Left lung (tissue), 10 donors: ENCODE data around the gene MAP3K21. TPM values are rescaled to one million over a fixed set of nuclear protein-coding genes. Genes with fewer than 3 reads are reported as not detected.

Source experiments
- ATAC-seq: fragments of 200-7000 bp; cut with Tn5 transposase; one replicate; pipeline ENCODE4 v1.9.1; 2020; ENCODE audit warnings: moderate library complexity
- DNase-seq, 4 donors: peaks; one replicate each; pipeline ENCODE4 v3.0.0-alpha.2; 2013 to 2020
- H3K27ac ChIP-seq, 2 donors: fragments of 200-600 bp; sonication (generic) in 1 of 2; one replicate each; pipeline versions ENCODE4 v1.5.0 to v1.8.0; 2020 to 2021
- H3K27me3 ChIP-seq, 2 donors: fragments of 200-600 bp; sonication (generic) in 1 of 2; one replicate each; pipeline versions ENCODE4 v1.5.0 to v1.8.0; 2020 to 2021
- H3K36me3 ChIP-seq, 2 donors: fragments of 200-600 bp; sonication (generic) in 1 of 2; one replicate each; pipeline versions ENCODE4 v1.5.0 to v1.8.0; 2020 to 2021
- H3K4me1 ChIP-seq, 2 donors: fragments of 200-600 bp; one replicate each; pipeline ENCODE4 v1.8.0; 2021
- H3K4me3 ChIP-seq, 2 donors: fragments of 200-600 bp; sonication (generic) in 1 of 2; one replicate each; pipeline versions ENCODE4 v1.5.0 to v1.8.0; 2020 to 2021; ENCODE audit warnings: mild to moderate bottlenecking in 1 of 2
- H3K9me3 ChIP-seq, 2 donors: fragments of 200-600 bp; sonication (generic) in 1 of 2; one replicate each; pipeline versions ENCODE4 v1.5.0 to v1.8.0; 2020 to 2021
- intact Hi-C, 2 donors: fragments of 100-400 bp; cut with DNase I; formaldehyde crosslinking; loops; one replicate each; pipeline versions ENCODE4 v1.11.2 to v1.14.2; 2022
- polyA plus RNA-seq, 6 donors: library from polyadenylated mRNA; unstranded; fragments of 120-200 nt; gene quantifications; one replicate each; pipeline ENCODE4 v1.2.1, GENCODE V29; 2013; ENCODE audit not compliant: insufficient read length in 6 of 6
- total RNA-seq, 2 donors: library from RNA; stranded (reverse); fragmentation: NEBNext Ultra II Directional; extraction: Animal tissue kit (Norgen Biotek cat#: 25700); gene quantifications; one replicate each; pipeline ENCODE4 v1.2.1, GENCODE V29; 2021
- TF ChIP-seq, protein P1 (sequence below), 2 donors: fragments of 200-600 bp; sonication (generic) in 1 of 2; IDR thresholded peaks; one replicate each; pipeline versions ENCODE4 v1.5.0 to v1.8.0; 2021; ENCODE audit warnings: antibody characterized with exemption in 2 of 2
- donor health status: DM: no; HTN: yes; CAD: no.
- donor health status: DM: no; HTN: no; CAD: no.

MAP3K21 gene
- total and polyA plus RNA-seq, 8 donors, result 6.0 to 30.4 (median 24.1) TPM

GRCh38 chr1:233338102-233338501 is 10.6 kb downstream of the MAP3K21 start:
- TF ChIP-seq, protein P1, sequence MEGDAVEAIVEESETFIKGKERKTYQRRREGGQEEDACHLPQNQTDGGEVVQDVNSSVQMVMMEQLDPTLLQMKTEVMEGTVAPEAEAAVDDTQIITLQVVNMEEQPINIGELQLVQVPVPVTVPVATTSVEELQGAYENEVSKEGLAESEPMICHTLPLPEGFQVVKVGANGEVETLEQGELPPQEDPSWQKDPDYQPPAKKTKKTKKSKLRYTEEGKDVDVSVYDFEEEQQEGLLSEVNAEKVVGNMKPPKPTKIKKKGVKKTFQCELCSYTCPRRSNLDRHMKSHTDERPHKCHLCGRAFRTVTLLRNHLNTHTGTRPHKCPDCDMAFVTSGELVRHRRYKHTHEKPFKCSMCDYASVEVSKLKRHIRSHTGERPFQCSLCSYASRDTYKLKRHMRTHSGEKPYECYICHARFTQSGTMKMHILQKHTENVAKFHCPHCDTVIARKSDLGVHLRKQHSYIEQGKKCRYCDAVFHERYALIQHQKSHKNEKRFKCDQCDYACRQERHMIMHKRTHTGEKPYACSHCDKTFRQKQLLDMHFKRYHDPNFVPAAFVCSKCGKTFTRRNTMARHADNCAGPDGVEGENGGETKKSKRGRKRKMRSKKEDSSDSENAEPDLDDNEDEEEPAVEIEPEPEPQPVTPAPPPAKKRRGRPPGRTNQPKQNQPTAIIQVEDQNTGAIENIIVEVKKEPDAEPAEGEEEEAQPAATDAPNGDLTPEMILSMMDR (IDR thresholded peaks at IDR 0.05), result no peak

DNA sequence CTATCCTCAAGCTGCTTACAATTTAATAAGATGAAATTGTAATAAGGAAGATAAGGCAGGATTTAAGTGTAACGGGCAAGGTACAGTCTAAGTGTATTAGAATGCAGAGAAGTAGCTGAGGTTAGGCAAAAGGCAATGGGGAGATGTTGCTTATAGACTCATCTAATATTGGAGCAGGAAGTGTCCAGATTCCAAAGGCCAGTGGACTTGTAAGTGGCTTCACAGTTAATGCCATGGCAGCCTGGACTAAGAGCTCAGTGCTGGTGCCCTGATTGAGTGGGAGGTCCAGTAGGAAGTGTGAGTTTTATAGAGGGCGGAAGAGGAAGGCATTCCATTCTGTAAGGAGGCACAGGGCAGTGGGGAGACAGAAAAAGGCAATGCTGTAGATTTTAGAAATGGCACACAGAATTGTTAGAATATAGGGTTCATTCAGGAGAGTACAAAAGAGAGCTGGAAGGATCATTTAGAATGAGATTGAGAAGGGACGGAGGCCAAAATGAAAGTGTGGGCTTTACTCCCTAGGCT is 12.6 kb downstream of the MAP3K21 start:
- intact Hi-C loops, result no loop called here
- H3K4me3 ChIP-seq, result no peak overlapping the region
- DNase-seq (no peak), ATAC-seq (no peak)
- H3K36me3 ChIP-seq, result no peaks in the 10 kb centered on the region
- TF ChIP-seq, protein P1 (IDR thresholded peaks at IDR 0.05), result no peak
- H3K9me3 ChIP-seq, result no peaks in the 10 kb centered on the region
- peaks cover 0 to 7% of the 10 kb centered on the region in 2 donors for H3K27me3 ChIP-seq
- no peak overlapping the region for H3K27ac ChIP-seq
- H3K4me1 ChIP-seq, result no peaks in the 10 kb centered on the region

More at GRCh38 chr1:233338102-233338501, 10.6 kb downstream of the MAP3K21 start:
- no peak overlapping the region for H3K27ac ChIP-seq
- H3K36me3 ChIP-seq, result no peaks in the 10 kb centered on the region
- DNase-seq, result no peak
- H3K4me3 ChIP-seq, result no peak overlapping the region
- no peak for ATAC-seq
- no peaks in the 10 kb centered on the region for H3K4me1 ChIP-seq
- H3K9me3 ChIP-seq, result no peaks in the 10 kb centered on the region
- intact Hi-C loops, result no loop called here
- peaks cover 0 to 7% of the 10 kb centered on the region in 2 donors for H3K27me3 ChIP-seq

- intact Hi-C loops, result no loop called here
- TF ChIP-seq, protein P1 (IDR thresholded peaks at IDR 0.05), result no peak
- DNase-seq, result peak in 1 of 4 donors; percentile 28
- H3K9me3 ChIP-seq, result no peaks in the 10 kb centered on the region
- no peaks in the 10 kb centered on the region for H3K36me3 ChIP-seq
- no peak overlapping the region for H3K4me3 ChIP-seq
- no peak overlapping the region for H3K27ac ChIP-seq
- ATAC-seq, result no peak
- no peaks in the 10 kb centered on the region for H3K4me1 ChIP-seq
- H3K27me3 ChIP-seq, result peaks cover 0 to 7% of the 10 kb centered on the region in 2 donors
Observed at GRCh38 chr1:233340966-233341516, 13.5 kb downstream of the MAP3K21 start.

GRCh38 chr1:233342086-233342485 is 14.6 kb downstream of the MAP3K21 start:
- Histone ChIP-seq H3K36me3 (no peaks in the 10 kb centered on the region), H3K27me3 (no peaks in the 10 kb centered on the region), H3K4me3 (no peak overlapping the region), H3K9me3 (no peaks in the 10 kb centered on the region), H3K4me1 (no peaks in the 10 kb centered on the region), H3K27ac (no peak overlapping the region)
- no peak for DNase-seq
- intact Hi-C loops, result no loop called here
- no peak for ATAC-seq
- TF ChIP-seq, protein P1 (IDR thresholded peaks at IDR 0.05), result no peak

DNA sequence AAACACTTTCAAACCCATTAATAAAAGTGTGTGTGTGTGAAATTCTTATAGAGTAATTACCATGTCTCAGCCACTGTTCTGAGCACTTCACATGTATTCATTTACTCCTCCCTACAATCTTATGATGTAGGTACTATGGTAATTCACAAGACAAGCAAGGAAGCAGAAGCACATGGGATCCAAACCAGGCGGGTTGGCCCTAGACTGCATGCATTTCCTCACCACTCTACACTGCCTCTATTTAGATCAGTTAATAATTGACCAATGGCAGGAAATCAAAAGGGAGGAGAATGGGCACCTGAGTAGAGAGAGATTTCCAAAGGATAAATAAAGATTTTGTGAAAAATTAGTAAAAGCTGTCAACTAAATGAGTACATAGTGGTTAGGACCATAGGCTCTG is 15.7 kb downstream of the MAP3K21 start:
- Histone ChIP-seq H3K27me3 (no peaks in the 10 kb centered on the region), H3K36me3 (no peaks in the 10 kb centered on the region), H3K4me3 (no peak overlapping the region), H3K9me3 (no peaks in the 10 kb centered on the region), H3K4me1 (no peaks in the 10 kb centered on the region), H3K27ac (no peak overlapping the region)
- intact Hi-C loops, result no loop called here
- DNase-seq (peak in 1 of 4 donors; percentile 23), ATAC-seq (peak; percentile 77)
- TF ChIP-seq, protein P1 (IDR thresholded peaks at IDR 0.05), result no peak
